Measurements from ENCODE around the gene PPP2R2C. TPM values are rescaled to one million over a fixed set of nuclear protein-coding genes. Genes with fewer than 3 reads are reported as not detected.
A peak's percentile ranks its signal among the peaks of the same experiment; 100 is the strongest.

Gene PPP2R2C
- total and polyA plus RNA-seq, 11 donors, result 0.22 to 20.0 (median 6.8) TPM

GRCh38 chr4:6374575-6374974, 97.8 kb downstream of the PPP2R2C start:
- no peak for ATAC-seq
- WGBS, 4 donors, result 86 to 93% (median 91%) methylated on average over 8 to 10 of the region's 10 CpGs
- DNase-seq, result peak in 2 of 5 donors; percentile 6 to 36

GRCh38 chr4:6373541-6374410, 98.6 kb downstream of the PPP2R2C start:
- intact Hi-C loops (cut with DNase I), result no loop called here
- Histone ChIP-seq H3K4me3 (no peak overlapping the region), H3K27ac (no peak overlapping the region), H3K36me3 (no peaks in the 10 kb centered on the region), H3K9me3 (no peaks in the 10 kb centered on the region), H3K27me3 (peaks cover 0 to 13% (median 0%) of the 10 kb centered on the region in 9 donors), H3K4me1 (no peaks in the 10 kb centered on the region)
- TF ChIP-seq POLR2A (IDR thresholded peaks at IDR 0.05), result no peak
- ATAC-seq, result no peak
- DNase-seq, result peak in 1 of 5 donors; percentile 23
- WGBS, 4 donors, result 72 to 82% (median 74%) methylated on average over 12 of the region's 12 CpGs

More at GRCh38 chr4:6374575-6374974, 97.8 kb downstream of the PPP2R2C start:
- H3K4me3 ChIP-seq, result no peak overlapping the region
- H3K27me3 ChIP-seq, result peaks cover 0 to 13% (median 0%) of the 10 kb centered on the region in 9 donors
- H3K36me3 ChIP-seq, result no peaks in the 10 kb centered on the region
- no peak overlapping the region for H3K27ac ChIP-seq
- TF ChIP-seq CTCF (IDR thresholded peaks at IDR 0.05) (no peak), POLR2A (IDR thresholded peaks at IDR 0.05) (no peak)
- H3K4me1 ChIP-seq, result no peaks in the 10 kb centered on the region
- intact Hi-C loops (cut with DNase I), result no loop called here
- H3K9me3 ChIP-seq, result no peaks in the 10 kb centered on the region

DNA sequence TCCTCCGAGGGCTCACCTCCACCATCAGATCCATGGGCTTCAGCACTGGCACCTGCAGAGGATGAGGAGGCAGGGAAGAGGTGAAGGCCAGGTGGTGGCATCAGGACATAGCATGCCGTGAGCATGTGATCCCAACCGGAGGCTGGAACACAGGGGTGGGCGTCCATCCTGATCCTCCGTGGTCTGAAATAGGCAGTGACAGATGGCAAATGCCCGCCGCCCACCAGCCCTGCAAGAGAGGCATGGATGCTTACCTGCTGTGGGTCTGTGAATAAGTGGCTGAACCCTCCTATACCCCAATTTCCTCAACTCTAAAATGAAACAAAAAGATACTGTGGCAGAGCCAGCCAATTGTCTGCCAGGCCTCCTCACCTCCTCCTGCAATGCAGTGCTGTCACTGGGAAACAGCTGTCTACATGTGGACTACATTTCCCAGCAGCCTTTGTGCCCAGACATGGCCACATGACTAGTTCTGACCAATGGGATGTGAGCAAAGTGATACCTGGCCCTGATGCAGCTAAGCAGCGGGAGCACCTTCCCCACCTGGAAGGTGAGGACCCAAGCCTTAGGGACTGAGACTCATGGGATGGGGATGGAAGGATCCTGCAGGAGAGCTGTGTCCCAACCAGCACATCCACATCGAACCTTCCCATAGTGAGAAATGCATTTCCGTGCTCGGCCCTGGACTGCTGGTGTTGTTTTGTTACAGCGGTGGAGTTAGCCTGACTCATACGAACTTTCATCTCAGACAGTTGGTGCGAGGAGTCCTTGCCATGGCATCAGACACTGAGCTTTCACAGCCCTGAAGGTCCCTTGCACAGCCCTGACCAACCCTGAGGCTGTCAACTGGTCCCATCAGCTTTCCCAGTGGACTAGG, 99.5 kb downstream of the PPP2R2C start:
- Histone ChIP-seq H3K36me3 (no peaks in the 10 kb centered on the region), H3K27ac (no peak overlapping the region), H3K9me3 (no peaks in the 10 kb centered on the region), H3K27me3 (peaks cover 0 to 19% (median 4%) of the 10 kb centered on the region in 9 donors), H3K4me3 (no peak overlapping the region), H3K4me1 (no peaks in the 10 kb centered on the region)
- intact Hi-C loops (cut with DNase I), result no loop called here
- TF ChIP-seq CTCF (IDR thresholded peaks at IDR 0.05), result no peak
- no peak for TF ChIP-seq POLR2A (IDR thresholded peaks at IDR 0.05)
- ATAC-seq, result peak in 2 of 4 donors; percentile 39 to 42
- peak in 2 of 5 donors; percentile 7 to 36 for DNase-seq
- WGBS, 4 donors, result 81 to 89% (median 82%) methylated on average over 10 to 14 of the region's 14 CpGs

DNA sequence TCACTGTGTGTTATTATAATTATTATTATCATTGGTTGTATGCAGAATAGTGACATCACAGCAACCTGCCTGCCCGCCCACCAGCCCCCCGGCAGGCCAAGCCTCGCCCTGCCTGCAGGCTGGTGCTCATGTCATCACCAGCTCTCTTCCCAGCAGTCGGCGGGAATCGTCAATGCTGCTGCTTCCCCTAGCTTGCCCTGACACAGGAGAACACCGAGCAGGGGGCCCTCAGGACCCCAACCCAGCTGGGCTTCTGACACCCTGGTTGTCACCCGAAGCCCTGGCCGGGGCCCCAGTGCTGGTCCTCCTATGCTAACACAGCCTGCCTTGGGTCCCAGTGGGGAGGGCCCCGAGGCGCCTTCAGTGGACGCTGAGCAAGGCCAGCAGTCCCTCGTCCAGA, 100.6 kb downstream of the PPP2R2C start:
- Histone ChIP-seq H3K9me3 (no peaks in the 10 kb centered on the region), H3K4me3 (no peak overlapping the region), H3K27ac (no peak overlapping the region), H3K27me3 (peaks cover 0 to 24% (median 5%) of the 10 kb centered on the region in 9 donors), H3K36me3 (no peaks in the 10 kb centered on the region), H3K4me1 (no peaks in the 10 kb centered on the region)
- 82 to 83% (median 83%) methylated on average over 6 to 13 of the region's 13 CpGs for WGBS, 4 donors
- intact Hi-C loops (cut with DNase I), result no loop called here
- no peak for ATAC-seq
- DNase-seq, result peak in 1 of 5 donors; percentile 55
- TF ChIP-seq CTCF (IDR thresholded peaks at IDR 0.05), result no peak
- TF ChIP-seq POLR2A (IDR thresholded peaks at IDR 0.05), result no peak

Data from heart left ventricle (tissue), 16 donors.